ENCODE data around the gene IL37. TPM values are rescaled to one million over a fixed set of nuclear protein-coding genes. Genes with fewer than 3 reads are reported as not detected.

IL37 gene
- total and polyA plus RNA-seq, 2 of the 13 experiments (the other 11 are each of a cell fraction or from before 2014, with no cell fraction given) = not detected

DNA sequence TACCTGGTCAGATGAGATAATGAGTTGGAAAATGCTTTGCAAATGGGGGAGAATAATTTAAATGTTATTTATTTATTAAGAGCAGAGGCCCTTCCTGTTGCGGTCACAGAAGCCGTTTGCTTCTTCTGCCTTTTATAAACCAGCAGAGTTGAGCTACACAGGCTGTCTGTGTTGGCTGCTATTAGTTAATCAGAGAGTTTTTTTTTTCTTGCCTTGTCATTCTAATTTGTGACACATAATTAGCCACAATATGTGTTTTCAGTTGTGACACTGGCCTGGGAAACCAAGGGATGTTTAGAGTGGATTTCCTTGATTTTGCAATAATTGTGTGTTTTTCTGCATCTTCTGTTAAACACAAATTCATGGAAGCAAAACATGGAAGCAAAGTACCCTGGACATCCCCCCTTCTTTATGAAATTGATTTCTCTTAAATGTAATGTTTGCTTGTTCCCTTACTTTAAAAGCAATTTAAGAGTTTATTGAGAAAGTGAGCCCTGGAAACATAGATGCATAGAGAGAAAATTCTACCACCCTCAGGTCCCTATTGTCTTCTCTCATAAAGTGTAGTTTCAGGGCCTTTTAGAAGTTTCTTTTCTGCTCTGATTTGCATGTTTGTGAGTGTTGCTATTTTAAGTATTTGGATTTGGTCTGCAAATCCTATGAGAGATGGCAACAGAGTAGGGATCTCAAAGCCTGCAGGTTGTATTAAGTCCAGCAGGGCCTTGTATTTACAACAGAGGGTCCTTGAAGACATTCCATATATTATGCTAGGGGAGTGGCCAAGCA lies 22.8 kb upstream of the IL37 start (continued):
- TF ChIP-seq ZNF577 (CRISPR knock-in tag; IDR thresholded peaks at IDR 0.05; ENCODE audit: borderline replicate concordance, low read depth) (no peak), ZNF20 (CRISPR knock-in tag; IDR thresholded peaks at IDR 0.05) (no peak), RFXANK (CRISPR knock-in tag; IDR thresholded peaks at IDR 0.05) (no peak), ZNF652 (CRISPR knock-in tag; IDR thresholded peaks at IDR 0.05; ENCODE audit: borderline replicate concordance, low read depth) (no peak)

DNA sequence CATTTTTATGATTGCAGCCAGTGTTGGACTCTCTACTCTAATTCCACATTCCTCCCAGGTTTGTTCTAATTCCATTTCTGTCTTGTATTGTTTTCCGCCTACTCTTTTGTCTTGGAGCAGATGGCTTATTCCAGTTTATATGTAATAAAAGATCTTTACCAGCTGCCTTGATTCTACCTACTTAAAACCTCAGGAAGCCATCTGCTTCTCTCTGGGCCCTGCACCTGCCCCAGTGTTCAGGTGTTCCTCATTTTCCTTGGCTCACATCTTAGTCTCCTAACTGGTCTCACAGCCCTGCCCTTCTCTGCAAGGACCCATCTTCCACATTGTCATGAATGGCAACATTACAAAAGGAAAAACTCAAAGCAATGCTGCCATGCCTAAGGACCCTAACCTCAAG lies 21.0 kb upstream of the IL37 start:
- Histone ChIP-seq H3K79me2 (ENCODE audit: insufficient read depth, low read length) (no peaks in the 10 kb centered on the region), H3K4me2 (ENCODE audit: low read depth, low read length) (no peak overlapping the region), H4K20me1 (ENCODE audit: insufficient read depth, low read length) (no peaks in the 10 kb centered on the region), H3K36me3 (replicated peaks in 1 of 2; ENCODE audit: control insufficient read depth in 1 of 2, insufficient read depth in 2 of 2, low read length in 2 of 2) (no peaks in the 10 kb centered on the region), H2AFZ (ENCODE audit: low read length) (no peak overlapping the region), H3K9ac (ENCODE audit: insufficient read depth, low read depth, low read length) (no peak overlapping the region), H3K27me3 (ENCODE audit: control insufficient read depth in 1 of 2, insufficient read depth in 2 of 2, low read length in 2 of 2) (peaks cover 0 to 17% of the 10 kb centered on the region in 2 experiments; a peak in 2 of 5 replicates), H3K4me3 (replicated peaks in 1 of 3; ENCODE audit: insufficient read depth in 1 of 3, low read depth in 2 of 3, low read length in 3 of 3) (no peak overlapping the region), H3K9me3 (ENCODE audit: low read length) (no peaks in the 10 kb centered on the region), H3K4me1 (ENCODE audit: insufficient read depth, low read length) (peaks cover 7% of the 10 kb centered on the region; the same call in 1 of the 2 replicates), H3K27ac (ENCODE audit: extremely low read length, insufficient read depth, low read length) (no peak overlapping the region)
- no peak for FAIRE-seq
- in situ Hi-C loops (cut with HindIII; ENCODE audit: extremely low pct_ligation_motif_present, low pct_unique_long_range_greater_than_20kb) (no loop called here), intact Hi-C loops (cut with micrococcal nuclease; ENCODE audit: unreplicated experiment) (loop anchor here (10.0 kb wide), 1 partner anchor 275 kb away; no protein-coding TSS in a partner anchor)
- ChIA-PET POLR2A (no interaction called here), CTCF (ENCODE audit: low intra/inter-chr PET ratio, low total read pairs) (no interaction called here)
- ATAC-seq = no peak
- DNase-seq (ENCODE audit: low spot score) = no peak
- no TSS peak for BruUV-seq (replicated peaks)
- WGBS (ENCODE audit: low lambda C conversion rate) = 88% methylated on average over 1 of the region's 1 CpG
- no peak for TF ChIP-seq RFX3 (CRISPR knock-in tag; IDR thresholded peaks at IDR 0.05)
- TF ChIP-seq, protein P1, sequence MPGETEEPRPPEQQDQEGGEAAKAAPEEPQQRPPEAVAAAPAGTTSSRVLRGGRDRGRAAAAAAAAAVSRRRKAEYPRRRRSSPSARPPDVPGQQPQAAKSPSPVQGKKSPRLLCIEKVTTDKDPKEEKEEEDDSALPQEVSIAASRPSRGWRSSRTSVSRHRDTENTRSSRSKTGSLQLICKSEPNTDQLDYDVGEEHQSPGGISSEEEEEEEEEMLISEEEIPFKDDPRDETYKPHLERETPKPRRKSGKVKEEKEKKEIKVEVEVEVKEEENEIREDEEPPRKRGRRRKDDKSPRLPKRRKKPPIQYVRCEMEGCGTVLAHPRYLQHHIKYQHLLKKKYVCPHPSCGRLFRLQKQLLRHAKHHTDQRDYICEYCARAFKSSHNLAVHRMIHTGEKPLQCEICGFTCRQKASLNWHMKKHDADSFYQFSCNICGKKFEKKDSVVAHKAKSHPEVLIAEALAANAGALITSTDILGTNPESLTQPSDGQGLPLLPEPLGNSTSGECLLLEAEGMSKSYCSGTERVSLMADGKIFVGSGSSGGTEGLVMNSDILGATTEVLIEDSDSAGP (CRISPR knock-in tag; IDR thresholded peaks at IDR 0.05; ENCODE audit: borderline replicate concordance) = no peak
- no peak for TF ChIP-seq ZNF75D (CRISPR knock-in tag; IDR thresholded peaks at IDR 0.05; ENCODE audit: borderline replicate concordance)
- TF ChIP-seq, protein P2, sequence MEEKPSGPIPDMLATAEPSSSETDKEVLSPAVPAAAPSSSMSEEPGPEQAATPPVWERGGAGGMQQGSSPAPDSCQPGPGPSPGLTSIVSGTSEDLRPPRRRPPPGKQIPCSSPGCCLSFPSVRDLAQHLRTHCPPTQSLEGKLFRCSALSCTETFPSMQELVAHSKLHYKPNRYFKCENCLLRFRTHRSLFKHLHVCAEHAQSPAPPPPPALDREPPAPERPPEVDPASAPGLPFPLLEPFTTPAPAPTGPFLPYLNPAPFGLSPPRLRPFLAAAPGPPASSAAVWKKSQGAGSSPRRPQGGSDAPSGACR (CRISPR knock-in tag; IDR thresholded peaks at IDR 0.05) = no peak
- no peak for TF ChIP-seq ZKSCAN1 (IDR thresholded peaks at IDR 0.05; ENCODE audit: low read length)
- no peak for TF ChIP-seq PRMT3 (CRISPR knock-in tag; IDR thresholded peaks at IDR 0.05; ENCODE audit: borderline replicate concordance, low read depth)
- TF ChIP-seq, protein P3, sequence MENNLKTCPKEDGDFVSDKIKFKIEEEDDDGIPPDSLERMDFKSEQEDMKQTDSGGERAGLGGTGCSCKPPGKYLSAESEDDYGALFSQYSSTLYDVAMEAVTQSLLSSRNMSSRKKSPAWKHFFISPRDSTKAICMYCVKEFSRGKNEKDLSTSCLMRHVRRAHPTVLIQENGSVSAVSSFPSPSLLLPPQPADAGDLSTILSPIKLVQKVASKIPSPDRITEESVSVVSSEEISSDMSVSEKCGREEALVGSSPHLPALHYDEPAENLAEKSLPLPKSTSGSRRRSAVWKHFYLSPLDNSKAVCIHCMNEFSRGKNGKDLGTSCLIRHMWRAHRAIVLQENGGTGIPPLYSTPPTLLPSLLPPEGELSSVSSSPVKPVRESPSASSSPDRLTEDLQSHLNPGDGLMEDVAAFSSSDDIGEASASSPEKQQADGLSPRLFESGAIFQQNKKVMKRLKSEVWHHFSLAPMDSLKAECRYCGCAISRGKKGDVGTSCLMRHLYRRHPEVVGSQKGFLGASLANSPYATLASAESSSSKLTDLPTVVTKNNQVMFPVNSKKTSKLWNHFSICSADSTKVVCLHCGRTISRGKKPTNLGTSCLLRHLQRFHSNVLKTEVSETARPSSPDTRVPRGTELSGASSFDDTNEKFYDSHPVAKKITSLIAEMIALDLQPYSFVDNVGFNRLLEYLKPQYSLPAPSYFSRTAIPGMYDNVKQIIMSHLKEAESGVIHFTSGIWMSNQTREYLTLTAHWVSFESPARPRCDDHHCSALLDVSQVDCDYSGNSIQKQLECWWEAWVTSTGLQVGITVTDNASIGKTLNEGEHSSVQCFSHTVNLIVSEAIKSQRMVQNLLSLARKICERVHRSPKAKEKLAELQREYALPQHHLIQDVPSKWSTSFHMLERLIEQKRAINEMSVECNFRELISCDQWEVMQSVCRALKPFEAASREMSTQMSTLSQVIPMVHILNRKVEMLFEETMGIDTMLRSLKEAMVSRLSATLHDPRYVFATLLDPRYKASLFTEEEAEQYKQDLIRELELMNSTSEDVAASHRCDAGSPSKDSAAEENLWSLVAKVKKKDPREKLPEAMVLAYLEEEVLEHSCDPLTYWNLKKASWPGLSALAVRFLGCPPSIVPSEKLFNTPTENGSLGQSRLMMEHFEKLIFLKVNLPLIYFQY (CRISPR knock-in tag; IDR thresholded peaks at IDR 0.05; ENCODE audit: borderline replicate concordance) = no peak
- no peak for TF ChIP-seq ZSCAN9 (CRISPR knock-in tag; IDR thresholded peaks at IDR 0.05; ENCODE audit: borderline replicate concordance)
- TF ChIP-seq CCAR2 (optimal IDR thresholded peaks at IDR 0.05; ENCODE audit: low read depth, low read length) = no peak
- TF ChIP-seq ZMAT3 (CRISPR knock-in tag; conservative IDR thresholded peaks at IDR 0.05) = no peak
- TF ChIP-seq HOXA3 (CRISPR knock-in tag; IDR thresholded peaks at IDR 0.05) = no peak
- TF ChIP-seq, protein P4, sequence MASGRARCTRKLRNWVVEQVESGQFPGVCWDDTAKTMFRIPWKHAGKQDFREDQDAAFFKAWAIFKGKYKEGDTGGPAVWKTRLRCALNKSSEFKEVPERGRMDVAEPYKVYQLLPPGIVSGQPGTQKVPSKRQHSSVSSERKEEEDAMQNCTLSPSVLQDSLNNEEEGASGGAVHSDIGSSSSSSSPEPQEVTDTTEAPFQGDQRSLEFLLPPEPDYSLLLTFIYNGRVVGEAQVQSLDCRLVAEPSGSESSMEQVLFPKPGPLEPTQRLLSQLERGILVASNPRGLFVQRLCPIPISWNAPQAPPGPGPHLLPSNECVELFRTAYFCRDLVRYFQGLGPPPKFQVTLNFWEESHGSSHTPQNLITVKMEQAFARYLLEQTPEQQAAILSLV (CRISPR knock-in tag; IDR thresholded peaks at IDR 0.05; ENCODE audit: borderline replicate concordance) = no peak

Measured in HepG2 (cell line).